Astrocyte (in vitro differentiated cells and primary cell): ENCODE results near the gene MAK. TPM values are rescaled to one million over a fixed set of nuclear protein-coding genes. Genes with fewer than 3 reads are reported as not detected.
"Not testable (repeated sequence)": the region's sequence is repeated elsewhere in the genome, so short reads cannot be mapped to it uniquely, and the experiment has no call there.

ENCODE experiments used
- DNase-seq: peaks from one replicate; pipeline ENCODE4 v3.0.0-alpha.2; 2010; ENCODE audit warnings: low read depth
- FAIRE-seq: peaks from 2 replicates; lab custom pipeline; 2011; peaks lifted over from hg19 to GRCh38; lab: Jason Lieb, UNC
- H2AFZ ChIP-seq: 2 replicates; pipeline ENCODE4 v1.6.0; 2012; ENCODE audit warnings: low read depth, low read length, inconsistent platforms
- H3K27ac ChIP-seq: 2 replicates; pipeline ENCODE4 v1.5.1; 2011; ENCODE audit warnings: low read depth, low read length, inconsistent platforms
- H3K27me3 ChIP-seq: 2 replicates; pipeline ENCODE4 v1.6.0; 2011; ENCODE audit warnings: low read length, inconsistent platforms; ENCODE audit not compliant: insufficient read depth
- H3K36me3 ChIP-seq: 2 replicates; pipeline ENCODE4 v1.5.1; 2011; ENCODE audit warnings: low read length, inconsistent platforms; ENCODE audit not compliant: insufficient read depth
- H3K4me1 ChIP-seq: 2 replicates; pipeline ENCODE4 v1.5.1; 2011; ENCODE audit warnings: low read length, inconsistent platforms; ENCODE audit not compliant: insufficient read depth
- H3K4me2 ChIP-seq: 2 replicates; pipeline ENCODE4 v1.6.0; 2012; ENCODE audit warnings: low read length, inconsistent platforms
- H3K4me3 ChIP-seq: 2 replicates; pipeline ENCODE4 v1.5.1; 2011; ENCODE audit warnings: low read depth, mild to moderate bottlenecking, low read length, inconsistent platforms; ENCODE audit not compliant: insufficient read depth
- H3K79me2 ChIP-seq: 2 replicates; pipeline ENCODE4 v1.6.0; 2012; ENCODE audit warnings: mild to moderate bottlenecking, low read length, inconsistent platforms; ENCODE audit not compliant: insufficient read depth
- H3K9ac ChIP-seq: 2 replicates; pipeline ENCODE4 v1.6.0; 2012; ENCODE audit warnings: mild to moderate bottlenecking, low read length, inconsistent platforms
- H3K9me3 ChIP-seq: 2 replicates; pipeline ENCODE4 v1.5.1; 2012; ENCODE audit warnings: low read depth, mild to moderate bottlenecking, low read length, inconsistent platforms; ENCODE audit not compliant: insufficient read depth
- H4K20me1 ChIP-seq: 2 replicates; pipeline ENCODE4 v1.6.0; 2012; ENCODE audit warnings: low read length, inconsistent platforms; ENCODE audit not compliant: insufficient read depth
- H3K27ac Mint-ChIP-seq: one replicate; pipeline ENCODE4 v1.8.0; 2021; ENCODE audit warnings: mild to moderate bottlenecking, mixed read lengths; ENCODE audit not compliant: unreplicated experiment
- H3K27me3 Mint-ChIP-seq: one replicate; pipeline ENCODE4 v1.8.0; 2021; ENCODE audit warnings: low read depth, mixed read lengths; ENCODE audit not compliant: unreplicated experiment
- H3K36me3 Mint-ChIP-seq: one replicate; pipeline ENCODE4 v1.8.0; 2021; ENCODE audit warnings: low read depth, mixed read lengths; ENCODE audit not compliant: unreplicated experiment
- H3K4me1 Mint-ChIP-seq: one replicate; pipeline ENCODE4 v1.8.0; 2021; ENCODE audit warnings: low read depth, mixed read lengths; ENCODE audit not compliant: unreplicated experiment
- H3K4me3 Mint-ChIP-seq: one replicate; pipeline ENCODE4 v1.8.0; 2021; ENCODE audit warnings: mild to moderate bottlenecking, moderate library complexity, mixed read lengths; ENCODE audit not compliant: unreplicated experiment
- H3K9me3 Mint-ChIP-seq: one replicate; pipeline ENCODE4 v1.8.0; 2021; ENCODE audit warnings: mild to moderate bottlenecking, mixed read lengths; ENCODE audit not compliant: unreplicated experiment
- CTCF ChIP-seq: IDR thresholded peaks from 2 replicates; pipeline ENCODE4 v1.5.1; 2011; ENCODE audit warnings: low read depth, mild to moderate bottlenecking, inconsistent platforms, low read length, moderate library complexity; ENCODE audit not compliant: insufficient read depth
- EZH2 ChIP-seq: IDR thresholded peaks from 2 replicates; pipeline ENCODE4 v1.6.1; 2012; ENCODE audit warnings: mild to moderate bottlenecking, low read length, inconsistent platforms; ENCODE audit not compliant: insufficient read depth
- total RNA-seq: library from RNA; stranded (reverse); gene quantifications from 2 replicates; pipeline ENCODE4 v1.2.1, GENCODE V29; 2021

Gene MAK
- total RNA-seq, 1 donor from 2014 or later, result 0.05 TPM

- no peaks in the 10 kb centered on the region for H3K9me3 Mint-ChIP-seq
- no peaks in the 10 kb centered on the region for H4K20me1 ChIP-seq
- H3K4me3 Mint-ChIP-seq, result no peak overlapping the region
- no peaks in the 10 kb centered on the region for H3K4me1 Mint-ChIP-seq
- H3K27ac ChIP-seq, result no peak overlapping the region
- no peak overlapping the region for H3K9ac ChIP-seq
- no peaks in the 10 kb centered on the region for H3K79me2 ChIP-seq
- H3K36me3 Mint-ChIP-seq, result no peaks in the 10 kb centered on the region
- no peaks in the 10 kb centered on the region for H3K27me3 Mint-ChIP-seq
- H3K4me1 ChIP-seq, result no peaks in the 10 kb centered on the region
- no peaks in the 10 kb centered on the region for H3K27me3 ChIP-seq
- H3K9me3 ChIP-seq, result no peaks in the 10 kb centered on the region
- no peak overlapping the region for H3K4me2 ChIP-seq
- no peaks in the 10 kb centered on the region for H3K36me3 ChIP-seq
- no peak for DNase-seq
- no peak overlapping the region for H3K27ac Mint-ChIP-seq
- no peak for FAIRE-seq
- TF ChIP-seq EZH2 (no peak), CTCF (no peak)
- no peak overlapping the region for H2AFZ ChIP-seq
- H3K4me3 ChIP-seq, result no peak overlapping the region
Observed at GRCh38 chr6:10824297-10824696, 14.0 kb downstream of the MAK start.

- not testable (repeated sequence) for H3K36me3 Mint-ChIP-seq, H3K9ac ChIP-seq, H3K27me3 Mint-ChIP-seq, H3K27me3 ChIP-seq, H3K27ac Mint-ChIP-seq, H3K36me3 ChIP-seq, H2AFZ ChIP-seq, H3K9me3 Mint-ChIP-seq, FAIRE-seq, H3K79me2 ChIP-seq, DNase-seq, H3K4me3 Mint-ChIP-seq, H3K4me1 Mint-ChIP-seq, H3K27ac ChIP-seq, H3K4me1 ChIP-seq, H4K20me1 ChIP-seq, H3K9me3 ChIP-seq, H3K4me3 ChIP-seq, H3K4me2 ChIP-seq
Observed at GRCh38 chr6:10814176-10814575, 24.2 kb downstream of the MAK start.

GRCh38 chr6:10809098-10809497, 29.2 kb downstream of the MAK start:
- no peak for FAIRE-seq
- Histone ChIP-seq H3K27ac (no peak overlapping the region), H3K4me1 (no peaks in the 10 kb centered on the region), H3K79me2 (no peaks in the 10 kb centered on the region), H3K36me3 (no peaks in the 10 kb centered on the region), H3K9me3 (no peaks in the 10 kb centered on the region), H4K20me1 (no peaks in the 10 kb centered on the region), H3K4me2 (no peak overlapping the region), H3K27me3 (no peaks in the 10 kb centered on the region), H3K4me3 (no peak overlapping the region), H3K9ac (no peak overlapping the region), H2AFZ (no peak overlapping the region)
- no peak overlapping the region for H3K4me3 Mint-ChIP-seq
- TF ChIP-seq EZH2 (no peak), CTCF (no peak)
- no peaks in the 10 kb centered on the region for H3K36me3 Mint-ChIP-seq
- no peaks in the 10 kb centered on the region for H3K27me3 Mint-ChIP-seq
- no peak overlapping the region for H3K27ac Mint-ChIP-seq
- no peaks in the 10 kb centered on the region for H3K9me3 Mint-ChIP-seq
- no peaks in the 10 kb centered on the region for H3K4me1 Mint-ChIP-seq
- no peak for DNase-seq
